Activated CD8-positive, alpha-beta memory T cell treated with anti-CD3 and anti-CD28 coated beads, Interleukin-2, amount 50 U/mL, for 48 hours (primary cell): Measurements from ENCODE around the gene CASP3.

Experiments
- DNase-seq: peaks from one replicate; pipeline ENCODE4 v3.0.0-alpha.2; 2020

The CASP3 gene

DNA sequence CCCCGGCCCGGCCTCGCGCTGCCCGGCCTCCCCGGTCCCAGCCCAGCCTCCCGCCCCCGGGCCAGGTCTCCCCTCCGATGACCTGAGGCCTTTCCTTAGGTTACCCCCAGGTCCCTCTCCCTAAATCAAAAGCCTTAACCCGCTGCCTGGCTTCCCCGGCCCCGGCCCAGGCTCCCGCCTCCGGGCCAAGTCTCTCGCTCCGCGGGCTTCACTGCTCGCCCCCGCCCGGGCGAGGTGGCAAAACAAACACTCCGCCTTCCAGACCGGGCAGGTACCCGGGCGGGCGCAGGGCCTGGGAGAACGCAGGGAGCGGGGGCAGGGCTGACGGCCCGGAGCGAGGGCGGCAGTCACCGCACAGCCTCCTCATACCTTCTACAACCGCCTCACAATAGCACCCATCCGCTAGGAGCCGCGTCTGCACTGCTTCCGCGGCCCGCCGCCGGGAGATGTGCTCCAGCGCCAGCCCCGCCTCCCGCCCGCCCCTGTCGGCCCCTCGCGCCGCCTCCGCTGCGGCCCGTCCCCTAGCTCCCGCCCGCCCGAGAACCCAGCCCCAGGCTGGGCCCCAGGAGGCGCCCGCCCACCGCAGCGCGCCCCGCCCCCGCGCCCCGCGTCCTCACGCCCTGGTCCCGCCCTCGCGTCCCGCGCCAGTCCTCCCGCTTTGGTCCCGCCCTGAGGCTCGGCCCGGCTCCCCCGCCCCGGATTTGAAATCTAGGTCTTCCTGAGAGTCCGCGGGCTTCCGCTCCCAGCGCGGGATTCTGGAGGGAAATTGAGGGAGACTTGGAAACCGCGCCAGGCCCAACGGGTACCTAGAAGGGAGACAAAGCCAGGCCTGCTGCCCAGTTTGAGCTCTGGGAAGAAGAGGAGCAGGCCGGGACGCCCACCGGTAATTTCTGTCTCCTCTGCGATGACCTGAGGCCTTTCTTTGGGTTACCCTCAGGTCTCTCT is at the start of gene CASP3, which contains the start of gene PRIMPOL:
TSS of gene CASP3 (minus strand) at position 422 of the 945 bp plus-strand sequence. CDS start 10,994 bp downstream, outside the sequence.
TSS of gene PRIMPOL (plus strand) at position 713 of the 945 bp plus-strand sequence. CDS start 7,403 bp downstream, outside the sequence.
- DNase-seq, result peak; percentile 98

DNA sequence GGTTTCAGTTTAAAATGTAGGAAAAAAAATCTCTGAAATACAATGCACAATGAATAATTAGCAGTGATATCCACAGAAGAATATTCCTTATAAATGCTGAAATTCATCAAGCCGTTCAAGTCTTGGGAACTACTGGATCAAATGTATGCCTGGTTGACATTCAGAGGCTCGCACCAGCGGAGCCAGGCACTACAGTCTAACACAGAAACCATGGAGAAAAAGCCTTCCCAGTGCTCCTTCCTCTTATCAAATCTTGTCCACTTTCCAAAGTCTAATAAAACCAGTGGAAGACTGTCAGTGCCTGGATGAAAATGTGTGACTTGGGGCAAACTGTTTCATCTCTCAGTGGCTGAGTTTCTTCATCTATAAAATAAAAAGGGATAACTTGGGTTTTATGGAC is 48.7 kb upstream of the CASP3 start:
- no peak for DNase-seq

DNA sequence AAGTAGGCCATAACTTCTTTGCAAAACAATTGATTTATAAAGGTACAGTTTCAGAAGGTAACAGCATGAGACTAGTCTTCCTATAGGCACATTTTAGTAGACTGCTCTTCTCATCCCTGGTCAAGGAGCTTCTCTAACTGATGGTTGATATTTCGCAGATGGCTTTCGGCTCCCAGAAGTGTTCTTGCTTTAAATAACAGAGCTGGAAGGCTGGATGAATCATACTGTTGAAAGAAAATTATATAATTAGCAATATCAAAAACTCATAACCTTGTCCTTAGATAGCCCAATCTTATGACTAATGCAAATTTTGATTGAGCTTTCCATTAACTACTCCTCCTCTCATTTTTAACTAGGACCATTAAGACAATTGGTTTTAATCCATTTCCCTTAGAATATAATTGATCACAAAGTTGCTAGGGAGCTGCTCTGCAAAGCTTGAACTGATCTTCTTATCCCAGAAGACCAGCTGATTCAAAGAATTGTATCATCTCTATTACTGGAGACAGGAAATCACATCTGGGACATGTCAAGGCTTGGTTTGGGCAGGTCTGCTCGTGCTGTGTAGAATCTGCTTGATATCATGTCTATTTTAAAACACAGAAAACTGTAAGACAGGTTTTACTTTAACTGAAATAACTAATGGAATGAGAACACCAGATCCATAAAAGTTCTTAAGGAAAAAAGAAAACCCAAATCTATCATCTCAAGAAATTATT is 46.1 kb upstream of the CASP3 start:
- DNase-seq, result no peak

DNA sequence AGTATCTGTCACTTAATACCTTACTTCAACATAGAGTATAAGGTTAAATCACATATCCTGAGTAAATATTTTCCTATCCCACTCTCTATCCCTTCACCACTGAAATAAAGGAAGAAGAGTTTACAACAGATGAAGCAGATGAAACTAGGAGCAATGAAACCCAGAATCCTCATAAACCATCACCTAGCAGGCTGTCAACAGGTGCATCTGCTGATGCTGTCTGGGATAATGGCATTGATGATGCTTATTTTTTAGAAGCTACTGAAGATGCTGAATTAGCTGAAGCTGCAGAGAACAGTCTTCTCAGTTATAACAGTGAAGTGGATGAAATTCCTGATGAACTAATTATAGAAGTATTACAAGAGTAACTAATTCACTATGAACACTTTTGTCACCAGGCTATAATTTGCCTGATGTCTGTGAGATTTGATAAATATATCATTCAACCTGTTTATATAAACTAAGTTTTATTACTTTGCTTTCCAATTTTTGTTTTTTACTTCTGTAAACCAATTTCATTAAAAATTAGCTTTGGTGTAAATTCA is 45.2 kb upstream of the CASP3 start:
- no peak for DNase-seq

DNA sequence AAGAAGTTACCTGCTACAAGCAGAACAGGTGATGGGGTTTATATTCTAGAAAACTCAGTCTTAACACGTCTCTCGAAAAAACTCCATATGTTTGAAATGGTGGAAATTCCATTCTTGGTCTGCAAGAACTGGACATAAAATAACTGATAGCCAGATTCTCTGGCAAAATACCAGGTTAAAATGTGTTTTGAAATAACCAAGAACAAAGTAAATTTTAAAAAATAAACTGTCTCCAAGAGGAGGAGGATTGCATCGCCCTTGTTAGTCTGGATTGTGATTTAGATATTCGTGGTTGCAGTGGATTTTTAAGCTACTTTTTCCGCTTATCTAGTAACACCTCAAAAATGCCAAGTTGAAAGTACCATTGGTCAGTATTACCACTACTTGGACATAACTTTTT is 43.8 kb upstream of the CASP3 start:
- no peak for DNase-seq

DNA sequence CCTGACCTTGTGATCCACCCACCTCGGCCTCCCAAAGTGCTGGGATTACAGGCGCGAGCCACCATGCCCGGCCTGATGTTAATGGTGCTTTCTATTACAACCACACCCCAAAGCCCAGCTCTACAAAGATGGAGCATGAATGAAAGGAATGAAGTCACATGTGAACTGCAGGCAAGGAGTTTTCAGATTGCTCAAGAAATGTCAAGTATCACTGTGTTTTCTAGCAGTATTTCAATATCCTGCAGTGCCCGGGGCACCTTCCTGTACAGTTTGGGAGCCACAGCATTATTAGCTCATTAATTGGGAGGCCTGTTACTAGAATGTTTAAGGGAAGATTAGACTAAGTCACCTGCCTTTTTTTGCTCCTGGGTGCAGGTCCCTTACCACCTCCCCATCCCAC is 40.4 kb upstream of the CASP3 start:
- DNase-seq, result no peak

DNA sequence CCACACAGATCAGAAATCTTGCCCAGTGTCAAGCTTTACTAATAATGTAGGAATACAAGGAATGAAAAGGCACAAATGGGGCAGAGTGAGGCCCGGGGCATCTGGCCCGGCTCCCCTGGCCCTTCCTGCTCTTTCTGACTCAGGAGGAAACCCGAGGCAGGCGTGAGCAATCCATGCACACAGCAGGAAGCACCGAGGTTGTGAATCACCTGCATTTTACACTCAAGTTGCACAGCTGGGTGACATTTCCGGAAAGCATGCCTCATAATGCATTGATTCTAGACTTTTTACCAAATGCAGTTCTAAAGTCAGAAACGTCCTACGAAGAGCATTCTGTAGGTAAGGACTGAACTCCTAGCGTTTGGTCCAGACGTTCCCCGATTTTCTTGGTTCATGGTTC is 39.2 kb upstream of the CASP3 start:
- no peak for DNase-seq

DNA sequence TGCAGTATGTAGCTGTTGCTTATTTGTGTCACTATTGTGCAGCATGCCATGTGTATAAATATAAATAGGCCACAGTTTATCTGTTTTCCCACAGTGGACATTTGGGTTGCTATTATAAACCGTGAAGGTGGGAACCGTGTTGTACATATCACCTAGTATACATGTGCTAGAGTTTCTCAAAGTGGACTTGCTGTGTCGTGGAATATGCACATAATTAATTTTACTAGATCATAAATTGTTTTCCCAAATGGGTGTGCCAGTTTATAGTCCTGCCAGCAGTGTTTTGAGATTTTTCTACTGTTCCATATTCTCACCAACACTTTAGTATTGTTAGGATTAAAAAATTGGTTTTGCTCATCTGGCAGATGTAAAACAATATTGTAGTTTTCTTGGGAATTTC is 38.8 kb upstream of the CASP3 start:
- no peak for DNase-seq

DNA sequence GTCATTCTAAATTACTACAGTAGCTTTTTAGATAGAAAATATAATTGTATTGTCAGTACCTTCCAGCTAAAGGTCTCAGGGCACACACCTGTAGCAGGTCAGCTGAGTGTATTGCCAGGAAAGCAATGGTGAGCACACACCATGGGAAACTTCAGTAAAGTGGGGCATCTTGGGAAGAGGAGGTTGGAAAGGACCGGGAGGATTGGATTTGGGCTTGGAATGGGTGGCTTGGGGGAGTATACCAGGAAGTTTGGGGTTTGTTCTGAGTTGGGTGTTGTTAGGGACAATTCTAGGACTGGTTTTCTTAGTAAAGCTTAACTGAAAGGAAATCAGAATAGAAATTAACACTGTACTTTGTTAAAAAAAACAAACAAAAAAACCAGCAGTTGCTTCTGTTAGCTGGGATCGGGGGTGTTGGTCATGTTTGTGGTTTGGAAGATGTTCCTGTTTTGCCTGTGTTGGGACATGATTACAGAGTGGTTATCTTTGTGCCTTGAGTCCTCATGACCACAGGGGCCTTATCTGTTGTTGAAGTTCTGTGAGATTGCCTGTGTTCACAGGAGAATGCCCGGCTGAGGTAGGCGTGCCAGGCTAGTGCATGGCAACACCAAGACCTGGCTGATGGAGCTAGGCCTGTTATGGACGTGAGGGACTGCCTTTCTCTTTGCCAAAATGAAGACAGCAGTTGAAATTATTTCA is 35.4 kb upstream of the CASP3 start:
- DNase-seq, result no peak

DNA sequence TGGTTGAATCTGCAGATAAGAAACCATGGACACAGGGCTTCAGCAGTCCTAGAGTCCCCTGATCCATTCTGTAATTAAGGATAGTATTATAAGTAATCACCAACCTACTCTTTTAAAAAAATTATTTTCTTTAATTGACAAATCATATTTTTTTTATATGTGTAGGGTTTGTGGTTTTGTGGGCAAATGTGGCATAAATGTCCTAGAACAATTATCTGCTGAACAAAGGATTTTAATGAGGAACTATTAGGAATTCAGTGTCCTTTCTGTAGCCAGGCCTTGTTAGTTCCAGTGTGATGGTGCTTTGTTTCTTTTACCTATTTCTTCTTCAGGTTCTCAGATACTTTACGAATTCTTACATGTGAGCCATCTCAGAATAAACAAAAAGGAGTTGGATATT is 32.7 kb upstream of the CASP3 start:
- no peak for DNase-seq

DNA sequence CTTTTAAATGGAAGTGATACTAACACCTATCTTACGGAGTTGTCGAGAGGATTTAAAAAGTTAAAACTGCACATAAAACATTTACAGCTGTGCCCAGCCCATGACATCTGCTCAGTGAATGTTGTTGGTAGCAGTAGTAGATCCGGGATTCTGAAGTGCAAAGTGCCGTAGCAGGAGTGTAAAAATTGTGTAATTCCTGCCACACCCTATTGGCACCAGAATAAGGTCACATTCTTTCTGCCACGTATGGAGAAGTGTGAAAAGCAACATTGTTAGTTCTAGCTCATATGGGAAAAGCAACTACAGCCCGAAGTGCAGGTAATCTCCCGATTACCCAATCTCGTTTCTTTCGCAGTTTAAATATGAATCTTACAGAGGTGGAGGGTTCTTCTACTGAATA is 31.5 kb upstream of the CASP3 start:
- no peak for DNase-seq

DNA sequence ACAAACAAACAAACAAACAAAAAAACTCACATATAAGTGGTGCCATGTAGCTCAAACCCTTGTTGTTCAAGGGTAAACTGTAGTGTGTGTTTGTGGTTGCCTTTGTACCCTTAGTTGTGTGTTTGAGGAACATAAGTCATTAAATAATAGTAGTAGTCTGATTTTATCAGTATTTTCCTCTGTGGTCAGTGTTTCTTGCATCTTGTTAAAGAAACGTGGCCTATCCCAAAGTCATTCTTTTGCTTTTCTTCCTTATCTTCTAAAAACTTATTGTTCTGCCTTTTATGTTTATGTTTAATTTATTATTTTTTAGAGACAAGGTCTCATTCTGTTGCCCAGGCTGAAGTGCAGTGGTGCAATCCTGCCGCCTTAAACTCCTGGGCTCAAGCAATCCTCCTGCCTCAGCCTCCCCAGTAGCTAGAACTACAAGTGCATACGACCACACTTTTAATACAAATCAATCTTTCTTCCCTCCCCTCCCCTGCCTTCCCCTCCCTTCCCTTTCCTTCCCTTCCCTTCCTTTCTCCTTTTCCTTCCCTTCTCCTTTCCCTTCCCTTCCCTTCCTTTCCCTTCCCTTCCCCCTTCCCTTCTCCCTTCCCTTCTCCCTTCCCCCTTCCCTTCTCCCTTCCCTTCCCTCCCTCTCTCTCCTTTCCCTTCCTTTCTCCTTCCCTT is 26.7 kb upstream of the CASP3 start:
- no peak for DNase-seq

DNA sequence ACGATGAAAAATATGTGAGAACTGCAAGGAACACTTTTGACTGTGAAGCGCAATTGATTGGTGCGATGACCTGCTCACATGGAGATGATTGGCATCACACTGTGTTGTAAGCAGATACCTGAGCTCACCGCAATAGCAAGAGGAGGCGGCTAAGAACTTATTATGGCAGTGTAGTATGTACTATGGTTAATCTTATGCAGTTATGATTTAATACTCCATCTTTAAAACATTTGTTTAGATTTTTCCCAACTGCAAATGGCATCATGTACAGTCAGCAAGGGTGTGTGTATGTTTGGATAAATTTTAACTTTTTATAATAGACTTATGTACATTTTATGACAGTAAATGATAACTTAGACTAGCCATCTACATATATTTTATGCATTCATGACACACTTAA is 25.8 kb upstream of the CASP3 start:
- no peak for DNase-seq

DNA sequence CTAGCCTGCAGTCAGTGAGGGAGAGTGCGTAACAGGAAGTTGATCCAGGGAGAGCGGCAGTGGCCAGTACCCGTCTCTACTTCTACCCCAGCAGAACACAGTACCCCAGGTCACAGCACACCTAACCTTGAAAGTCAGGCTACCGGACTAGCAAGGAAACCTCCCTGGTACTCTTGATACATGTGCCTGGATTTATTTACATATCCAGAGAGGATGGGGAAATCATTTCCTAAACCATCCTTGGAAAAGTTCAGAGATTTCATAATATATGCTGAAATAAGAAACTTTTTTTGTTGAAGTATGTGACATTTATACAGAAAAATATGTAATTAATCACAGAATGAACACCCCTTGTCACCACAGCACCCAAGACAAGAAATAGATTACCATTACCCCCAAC is 24.8 kb upstream of the CASP3 start:
- DNase-seq, result no peak

DNA sequence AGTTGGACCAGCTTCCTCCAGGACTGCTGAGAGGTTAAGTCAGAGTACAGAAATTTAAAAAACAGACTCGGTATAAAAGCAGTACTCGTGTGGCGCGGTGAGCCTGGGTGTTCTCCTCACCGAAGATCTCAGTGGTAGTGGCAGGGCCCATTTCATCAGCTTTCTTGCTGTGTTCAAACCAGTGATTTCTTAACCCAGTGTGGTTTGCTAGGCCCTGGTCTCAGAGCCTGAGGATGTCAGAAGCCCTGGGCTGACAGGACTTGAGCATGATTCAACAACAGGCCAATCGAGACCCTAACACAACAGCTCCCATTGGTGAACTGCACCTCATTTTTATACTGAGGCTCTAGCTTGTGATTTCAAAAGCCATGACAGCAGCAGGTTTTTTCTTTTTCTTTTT is 23.5 kb upstream of the CASP3 start:
- DNase-seq, result no peak

DNA sequence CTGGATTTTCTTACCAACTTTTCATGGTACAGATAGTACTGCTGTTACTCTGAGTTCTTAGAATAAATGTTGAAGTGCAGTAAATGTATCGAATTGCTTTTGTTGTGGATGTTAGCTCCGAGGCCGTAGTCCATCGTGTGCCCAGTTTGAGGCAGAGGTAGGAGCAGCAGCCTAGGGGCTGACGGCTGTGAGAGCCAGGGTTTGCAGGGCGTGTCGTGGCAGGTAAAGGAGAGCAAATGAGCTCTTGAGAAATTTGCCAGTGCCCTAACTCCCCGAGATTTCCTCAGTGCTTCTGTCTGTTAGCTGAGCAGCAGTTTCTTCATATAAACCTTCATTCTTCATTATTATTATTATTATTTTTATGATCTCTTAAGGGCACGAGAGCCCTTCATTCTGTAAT is 21.9 kb upstream of the CASP3 start:
- DNase-seq, result no peak

DNA sequence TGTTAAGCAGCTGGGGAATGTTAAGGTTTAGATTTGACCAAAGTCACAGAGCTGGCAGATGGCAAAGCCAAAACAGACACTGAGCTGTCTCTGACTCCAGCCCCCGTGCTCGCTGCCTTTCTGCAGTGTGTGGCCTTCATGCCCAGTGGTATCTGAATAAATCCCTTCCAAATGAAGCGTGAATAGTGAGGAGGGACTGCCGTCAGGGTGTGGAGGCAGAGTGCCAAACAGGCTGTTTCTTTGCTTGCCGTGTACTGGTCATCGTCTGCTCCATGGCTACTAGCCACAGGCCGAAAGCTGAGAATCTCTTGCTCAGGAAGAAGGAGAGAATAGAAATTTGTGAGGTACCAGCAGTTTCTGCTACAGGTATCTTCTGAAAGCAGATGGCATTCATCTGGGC is 20.0 kb upstream of the CASP3 start:
- DNase-seq, result no peak

DNA sequence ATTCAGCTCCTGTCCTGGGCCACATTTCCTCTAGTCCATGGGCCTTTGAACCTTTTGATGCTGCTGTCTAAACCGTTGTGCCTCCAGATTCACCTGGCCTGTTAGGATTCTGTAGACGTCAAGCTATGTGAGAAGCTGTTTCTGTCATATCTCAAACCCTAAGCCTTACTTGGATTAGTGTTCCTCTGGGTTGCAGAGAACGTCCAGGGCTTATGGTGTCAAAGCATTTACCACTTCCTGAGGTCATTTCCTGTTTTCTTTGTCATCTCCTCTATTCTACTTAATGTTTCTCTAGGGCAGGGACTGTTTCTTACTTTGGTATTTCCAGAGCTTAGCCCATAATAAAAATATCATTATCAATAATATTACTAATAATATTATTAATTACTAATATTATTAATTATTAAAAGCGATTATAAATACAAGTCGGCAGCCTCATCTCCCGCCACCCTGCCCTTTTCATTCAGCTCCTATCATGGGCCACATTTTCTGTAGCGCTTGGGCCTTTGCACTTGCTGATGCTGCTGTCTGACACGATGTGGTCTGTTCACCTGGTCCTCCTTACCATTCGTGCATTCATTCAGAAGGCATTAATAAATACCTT is 19.4 kb upstream of the CASP3 start:
- DNase-seq, result no peak

DNA sequence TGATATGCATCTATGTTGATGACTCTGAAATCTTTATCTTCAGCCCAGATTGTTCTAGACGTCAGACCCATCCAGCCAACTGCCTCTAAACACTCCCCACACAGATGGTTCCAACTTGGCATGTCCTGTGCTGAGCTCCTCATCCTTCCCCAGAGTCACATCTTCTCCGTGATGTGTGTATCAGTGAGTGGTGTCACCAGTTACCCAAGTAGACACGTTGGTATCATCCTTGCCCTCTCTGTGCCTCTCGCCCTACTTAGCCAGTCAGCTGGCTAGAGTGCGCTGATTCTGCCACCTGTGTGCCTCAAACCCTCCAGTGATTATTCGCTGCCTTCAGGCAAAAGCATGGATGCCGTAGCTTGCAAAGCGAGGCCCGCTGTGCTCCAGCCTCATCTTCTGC is 18.8 kb upstream of the CASP3 start:
- DNase-seq, result no peak

DNA sequence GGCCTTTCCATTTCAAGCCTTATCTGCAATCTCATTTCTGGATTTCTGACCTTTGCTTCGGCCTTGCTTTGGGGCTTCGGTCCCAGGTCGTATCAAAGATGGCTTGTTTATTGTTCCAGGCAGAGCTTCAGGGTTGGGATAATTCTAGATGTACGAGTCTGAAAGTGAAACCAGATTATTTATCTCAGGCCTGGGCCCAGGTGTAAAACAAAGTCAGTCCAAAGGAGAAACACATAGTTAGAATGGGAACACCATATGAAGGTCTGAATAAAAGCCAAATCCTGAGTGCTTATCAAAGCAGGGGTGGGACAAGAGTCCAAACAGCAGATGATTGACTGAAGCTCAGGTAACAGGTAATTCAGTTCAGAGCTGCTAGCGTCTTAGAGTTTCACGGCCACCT is 17.4 kb upstream of the CASP3 start:
- DNase-seq, result no peak

DNA sequence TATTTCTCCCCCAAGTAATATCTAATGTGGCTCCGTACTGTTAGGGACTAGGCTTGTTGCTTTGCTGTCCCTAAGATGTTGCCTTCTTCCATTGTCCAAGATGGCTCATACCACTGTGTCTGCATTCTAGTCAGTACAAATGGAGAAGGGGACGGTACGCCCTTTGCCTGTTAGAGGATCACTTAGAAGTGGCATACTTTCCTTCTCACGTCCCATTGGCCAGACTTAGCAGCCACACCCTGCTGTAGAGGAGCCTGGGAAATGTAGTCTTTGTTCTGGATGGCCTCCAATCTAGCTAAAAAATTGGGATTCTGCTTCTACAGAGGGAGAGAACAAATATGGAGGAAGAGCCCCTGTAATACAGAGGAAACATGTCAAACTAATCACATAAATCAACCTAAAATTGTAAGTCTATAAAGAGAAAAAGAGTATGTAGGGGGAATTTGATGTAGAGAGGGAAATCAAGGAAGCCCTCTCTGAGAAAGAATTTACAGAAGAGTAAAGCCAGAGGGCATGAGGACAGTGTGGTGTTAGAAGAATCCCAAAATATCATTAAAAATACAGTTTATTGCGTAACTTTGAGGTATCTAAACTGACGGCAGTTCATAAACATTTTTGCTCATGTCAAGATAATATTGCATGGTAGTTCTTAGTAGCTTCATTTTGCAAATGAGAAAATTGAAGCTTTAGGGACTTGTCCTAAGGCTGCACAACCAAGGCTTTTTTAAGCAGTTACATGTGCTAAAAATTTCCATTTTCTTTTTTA is 15.4 kb upstream of the CASP3 start:
- no peak for DNase-seq
